Activated CD8-positive, alpha-beta memory T cell treated with anti-CD3 and anti-CD28 coated beads, Interleukin-2, amount 50 U/mL, for 1 hour (primary cell): ENCODE results near the gene MED6.

Experiments
- DNase-seq: peaks from one replicate; pipeline ENCODE4 v3.0.0-alpha.2; 2020; ENCODE audit errors: extremely low read depth

Gene MED6, protein sequence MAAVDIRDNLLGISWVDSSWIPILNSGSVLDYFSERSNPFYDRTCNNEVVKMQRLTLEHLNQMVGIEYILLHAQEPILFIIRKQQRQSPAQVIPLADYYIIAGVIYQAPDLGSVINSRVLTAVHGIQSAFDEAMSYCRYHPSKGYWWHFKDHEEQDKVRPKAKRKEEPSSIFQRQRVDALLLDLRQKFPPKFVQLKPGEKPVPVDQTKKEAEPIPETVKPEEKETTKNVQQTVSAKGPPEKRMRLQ

DNA sequence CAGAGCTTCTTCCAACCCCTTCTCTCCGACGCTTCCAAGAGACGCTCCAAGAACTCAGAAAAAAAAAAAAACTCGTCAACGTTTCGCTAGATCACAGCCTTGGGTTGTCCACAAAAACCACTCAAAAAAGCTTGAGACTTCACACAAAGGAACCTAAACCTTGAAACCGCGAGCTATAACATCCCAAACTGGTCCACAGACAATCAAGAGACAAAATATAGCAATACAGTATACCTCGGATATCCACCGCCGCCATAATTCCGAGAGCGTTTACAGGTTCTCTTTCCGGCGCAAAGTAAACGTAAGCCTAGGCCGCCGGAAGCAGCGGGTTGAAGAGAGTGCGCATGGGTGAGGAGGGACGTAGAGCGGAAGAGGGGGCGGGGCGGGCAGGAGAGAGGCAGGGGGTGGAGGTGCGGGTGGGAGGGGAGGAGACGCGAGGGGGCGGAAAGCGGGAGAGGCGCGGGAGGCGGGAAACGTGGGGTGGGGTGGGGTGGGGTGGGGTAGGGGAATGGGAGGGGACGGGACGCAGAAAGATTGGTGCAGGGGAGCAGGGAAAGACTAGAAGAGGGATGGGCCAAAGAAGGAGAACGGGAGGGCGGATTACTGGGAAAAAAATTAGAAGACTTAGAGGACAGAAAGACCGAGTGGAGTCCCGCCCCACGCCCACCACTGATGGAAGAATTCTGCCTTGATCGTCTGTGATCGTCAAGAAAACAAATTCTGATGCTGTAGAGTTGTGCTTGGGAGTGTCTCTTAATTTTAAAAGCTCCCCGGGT, at the start of gene MED6:
TSS of gene MED6 (minus strand) at position 274 of the 776 bp plus-strand sequence. CDS start at position 256, 18 bp downstream.
- DNase-seq, result peak; percentile 73

DNA sequence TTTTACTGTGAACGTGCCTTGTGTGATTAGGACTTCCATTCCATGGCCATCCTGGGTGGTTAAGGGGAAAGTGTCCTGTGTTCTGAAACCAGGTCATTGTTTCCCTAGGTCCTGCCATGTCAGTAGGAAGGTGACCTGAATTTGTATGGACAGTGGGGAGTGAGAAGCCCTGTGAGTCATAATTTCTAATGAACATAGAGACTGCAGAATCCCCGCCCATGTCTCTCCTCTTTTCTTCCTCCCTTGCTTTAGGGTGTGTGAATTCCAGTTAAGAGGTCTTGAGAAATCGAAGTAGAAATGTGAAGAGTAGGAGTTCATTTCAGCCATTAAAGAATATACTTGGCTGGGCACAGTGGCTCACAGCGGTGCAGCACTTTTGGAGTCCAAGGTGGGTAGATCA, 49.3 kb upstream of the MED6 start:
- no peak for DNase-seq

DNA sequence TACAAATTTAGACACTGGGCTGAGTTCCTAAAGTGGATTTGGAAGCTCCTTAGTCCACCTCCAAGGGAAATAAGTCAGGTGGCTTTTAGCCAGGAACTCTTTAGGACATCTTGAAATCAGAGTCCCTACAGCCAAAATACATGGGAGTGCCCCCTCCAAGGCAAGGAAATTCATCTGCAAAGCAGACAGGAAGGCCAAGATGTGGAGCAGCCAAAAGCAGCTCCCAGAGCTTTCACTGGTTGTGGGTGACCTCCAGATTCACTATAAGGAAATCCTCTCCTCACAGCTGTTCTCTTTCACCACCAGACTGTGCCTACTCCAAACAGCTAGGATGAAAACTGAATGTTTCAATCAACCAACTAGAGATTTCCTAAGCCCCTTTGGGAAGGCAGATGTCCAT, 47.9 kb upstream of the MED6 start:
- no peak for DNase-seq

DNA sequence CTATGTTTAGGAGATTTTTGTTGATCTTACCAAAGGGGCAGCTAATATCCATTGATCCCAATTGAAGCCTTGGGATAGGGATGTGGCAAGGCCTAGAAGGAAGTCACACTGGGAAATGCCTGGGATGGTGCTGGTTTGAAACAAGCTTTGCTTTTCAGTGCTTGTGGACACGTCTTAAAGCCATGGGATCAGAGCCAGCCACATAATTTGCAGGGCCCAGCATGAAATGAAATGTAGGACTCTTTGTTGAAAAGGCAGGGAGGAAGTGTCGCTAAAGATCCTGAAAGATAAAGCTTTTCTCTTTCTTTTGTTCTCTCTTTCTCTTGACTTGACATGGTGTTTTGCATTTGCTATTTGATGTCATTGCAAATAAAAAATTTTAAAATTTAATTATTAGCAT, 46.2 kb upstream of the MED6 start:
- no peak for DNase-seq

DNA sequence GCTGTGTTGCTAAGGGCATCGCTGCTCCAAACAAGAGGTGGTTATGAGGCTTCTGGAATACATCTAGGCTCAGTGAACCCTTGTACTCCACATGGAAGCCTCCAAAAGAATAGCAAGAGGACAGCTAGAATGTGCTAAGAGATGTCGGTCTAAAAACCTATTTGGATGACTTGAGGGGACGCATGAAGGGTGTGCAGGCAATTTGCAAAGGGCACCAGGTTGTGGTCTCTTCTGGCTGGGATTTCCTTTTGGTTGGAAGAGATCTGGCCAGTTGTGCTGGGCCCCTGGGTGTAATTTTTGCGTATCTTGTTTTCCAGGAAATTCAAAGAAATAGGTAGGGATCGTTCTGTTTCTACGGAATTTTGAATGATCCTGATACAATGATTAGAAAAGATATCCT, 45.4 kb upstream of the MED6 start:
- DNase-seq, result no peak

DNA sequence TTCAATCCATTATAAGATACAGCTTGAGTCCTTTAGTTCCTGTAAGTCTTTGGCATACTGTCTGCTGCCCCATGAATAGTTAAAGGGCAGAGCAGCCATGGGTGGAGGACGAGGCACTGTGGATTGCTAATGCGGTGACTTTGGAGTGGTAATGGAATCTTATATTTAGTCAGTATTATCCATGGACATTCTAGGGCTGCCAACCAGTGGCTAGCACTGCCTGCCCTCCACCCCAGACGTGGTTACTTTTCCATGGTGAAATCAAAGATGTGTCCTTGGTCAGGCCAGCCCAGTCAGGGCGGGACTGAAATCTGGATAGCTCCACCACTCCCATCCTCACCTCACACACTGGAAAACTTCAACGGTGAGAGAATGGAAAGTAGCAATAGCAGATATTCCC, 43.5 kb upstream of the MED6 start:
- DNase-seq, result no peak

DNA sequence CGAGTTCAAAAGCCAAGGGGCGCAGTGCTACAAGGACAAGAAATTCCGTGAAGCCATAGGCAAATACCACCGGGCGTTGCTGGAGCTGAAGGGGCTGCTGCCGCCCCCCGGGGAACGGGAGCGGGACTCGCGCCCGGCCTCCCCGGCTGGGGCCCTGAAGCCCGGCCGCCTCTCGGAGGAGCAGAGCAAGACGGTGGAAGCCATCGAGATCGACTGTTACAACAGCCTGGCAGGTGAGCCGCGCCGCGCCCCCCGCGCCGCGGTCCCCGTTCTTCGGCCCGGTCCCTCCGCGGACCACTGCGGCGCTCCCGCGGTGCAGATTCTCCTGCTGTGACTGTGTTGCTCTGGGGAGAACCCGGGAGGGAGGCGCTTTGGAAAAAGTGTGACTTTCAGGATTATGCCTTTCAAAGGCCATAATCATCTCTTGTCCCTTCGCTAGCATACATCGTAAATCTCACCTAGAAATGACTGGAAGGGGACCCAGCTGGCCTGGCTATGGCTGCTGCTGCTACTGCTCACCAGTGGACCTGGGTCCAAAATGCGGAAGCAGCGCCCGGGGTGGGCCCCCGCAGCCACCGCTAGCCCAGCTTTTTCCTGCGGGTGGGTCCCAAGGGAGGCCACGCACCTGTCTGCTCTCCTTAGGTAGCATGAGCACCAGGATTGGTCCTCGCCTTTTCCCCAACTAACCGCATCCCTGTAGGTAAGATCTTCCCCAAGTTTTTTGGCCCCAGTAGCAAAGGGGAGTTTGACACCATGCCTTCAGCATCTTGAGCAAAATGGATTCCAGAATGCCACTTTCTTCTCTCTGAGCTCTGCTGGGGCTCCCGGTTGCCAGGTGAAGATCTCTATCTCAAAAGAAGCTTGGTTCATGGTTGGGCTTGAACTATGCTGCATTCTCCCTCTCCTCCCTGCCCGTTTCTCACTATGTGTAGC, 42.1 kb upstream of the MED6 start:
- no peak for DNase-seq

DNA sequence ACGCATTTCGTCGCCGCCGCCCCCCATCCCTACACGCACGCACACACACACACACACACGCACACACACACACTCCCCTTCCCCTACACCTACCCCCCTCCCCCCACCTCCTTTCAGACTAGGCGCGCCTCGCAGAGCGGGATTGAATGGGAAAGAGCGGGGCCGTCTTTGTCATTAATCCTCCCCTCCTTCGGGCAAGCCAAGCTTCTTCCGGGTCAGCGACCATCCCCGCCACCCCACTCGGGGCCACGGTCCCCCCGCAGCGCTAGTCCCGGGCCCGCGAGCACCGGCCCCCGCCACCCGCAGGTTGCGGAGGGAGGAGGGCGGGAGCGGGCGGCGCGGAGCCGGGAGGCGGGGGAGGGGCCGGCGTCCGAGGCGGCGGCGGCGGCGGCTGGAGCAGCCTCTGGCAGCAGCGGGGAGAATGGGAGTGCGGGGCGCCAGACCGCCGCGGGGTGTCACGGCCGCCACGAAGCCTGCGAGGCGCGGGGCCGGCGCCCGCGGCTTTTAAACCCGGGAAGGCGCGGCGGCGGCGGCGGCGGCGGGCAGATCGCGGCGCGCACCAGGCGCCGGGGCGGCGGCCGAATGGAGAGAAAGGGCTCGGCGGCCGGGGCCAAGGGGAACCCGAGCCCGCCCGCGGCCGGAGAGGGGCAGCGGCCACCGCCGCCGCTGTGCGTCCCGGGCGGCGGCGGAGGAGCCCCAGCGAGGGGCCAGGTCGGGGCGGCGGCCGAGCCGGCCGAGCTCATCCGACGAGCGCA, 41.3 kb upstream of the MED6 start, which contains the start of gene TTC9:
TSS of gene TTC9 (plus strand) at position 369 of the 755 bp plus-strand sequence. CDS start at position 583, 214 bp downstream.
- no peak for DNase-seq

DNA sequence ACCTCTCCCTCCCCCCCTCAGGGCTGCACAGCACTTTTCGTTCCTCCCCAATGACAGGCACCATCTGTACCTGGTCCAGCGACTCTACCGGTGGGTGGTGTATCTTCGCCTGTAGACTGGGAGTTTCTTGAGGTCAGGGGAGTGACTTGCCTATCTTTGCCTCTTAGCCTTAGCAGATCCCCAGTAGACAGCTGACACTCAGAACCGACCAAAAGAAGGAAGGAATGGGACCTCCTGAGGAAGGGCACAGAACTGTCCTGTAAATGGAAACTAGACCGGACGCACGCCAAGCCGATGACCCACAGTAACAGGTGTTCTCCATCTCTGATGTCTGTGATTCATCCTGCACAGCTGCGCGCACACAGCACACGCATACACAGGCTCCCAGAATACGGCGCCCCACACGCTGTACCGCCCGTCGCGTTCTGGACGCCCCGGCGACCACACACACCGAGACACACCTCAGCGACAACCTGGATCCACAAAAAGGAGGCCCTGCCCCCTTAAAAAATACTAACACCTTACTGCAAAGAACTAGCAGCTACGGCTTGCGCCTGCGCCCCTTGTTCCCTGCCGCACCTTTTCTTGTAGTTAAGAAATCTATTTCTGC, 40.6 kb upstream of the MED6 start:
- DNase-seq, result no peak

DNA sequence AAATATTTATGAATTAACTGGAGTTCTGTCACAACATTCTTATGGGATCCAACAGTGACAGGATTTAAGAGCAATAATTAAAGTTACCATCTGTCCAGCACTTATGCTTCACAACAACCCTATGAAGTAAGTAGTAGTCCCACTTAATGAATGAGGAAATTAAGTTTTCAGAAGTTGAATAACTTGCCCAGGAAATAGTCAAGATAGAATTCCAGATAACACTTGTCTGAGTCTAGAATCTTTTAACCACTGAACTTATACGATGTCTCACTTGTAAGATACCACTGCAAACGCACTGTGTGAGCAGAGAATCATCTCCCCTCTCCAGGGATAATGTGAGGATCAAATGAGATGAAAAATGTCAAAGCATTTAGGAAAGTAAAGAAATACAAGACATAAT, 38.0 kb upstream of the MED6 start:
- DNase-seq, result no peak

DNA sequence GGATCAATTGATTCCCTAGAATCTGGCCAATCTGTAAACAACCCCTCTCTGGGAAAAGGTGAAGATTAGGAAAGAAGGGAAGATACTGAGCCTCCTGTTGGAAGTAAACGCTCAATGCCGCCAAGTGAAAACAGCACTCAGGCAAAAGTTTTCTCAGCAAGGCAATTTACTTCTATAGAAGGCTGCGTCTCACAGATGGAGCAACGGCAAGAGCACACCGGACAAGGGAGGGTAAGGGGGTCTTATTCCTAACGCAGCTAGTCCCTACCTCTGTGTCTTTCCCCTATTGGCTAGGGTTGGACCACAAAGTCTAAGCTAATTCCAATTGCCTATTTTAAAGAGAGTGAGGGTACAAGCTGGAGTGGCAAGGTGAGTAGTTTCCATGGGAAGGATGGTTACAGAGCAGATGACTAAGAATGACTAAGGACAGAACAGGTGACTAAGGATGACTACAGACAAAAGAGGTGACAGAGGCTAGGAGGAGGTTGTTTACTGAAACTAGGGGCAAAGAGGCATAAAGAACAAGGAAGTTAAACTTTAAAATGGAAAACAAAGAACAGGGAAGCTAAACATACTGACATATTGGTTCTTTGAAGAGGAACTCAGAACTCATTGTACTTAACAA, 35.6 kb upstream of the MED6 start:
- no peak for DNase-seq

DNA sequence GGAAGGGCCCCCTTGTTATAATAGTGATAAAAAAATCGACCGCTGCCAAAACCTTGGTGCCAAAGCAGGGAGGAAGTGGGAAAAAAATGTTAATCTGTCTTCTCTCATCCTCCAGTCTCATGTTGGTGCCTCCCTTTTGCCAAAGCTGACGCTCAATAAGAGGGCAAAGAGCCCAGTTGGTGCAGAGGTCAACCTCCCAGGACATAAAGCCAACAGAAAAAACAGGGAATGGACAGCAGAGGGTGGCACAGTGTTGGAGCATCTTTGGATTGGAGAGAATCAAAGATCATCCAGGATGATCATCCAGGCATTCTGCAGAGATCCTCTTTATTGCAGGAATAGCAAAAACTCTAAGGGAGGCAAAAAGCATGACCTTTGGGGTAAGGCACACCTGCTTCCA, 31.5 kb upstream of the MED6 start:
- DNase-seq, result no peak

DNA sequence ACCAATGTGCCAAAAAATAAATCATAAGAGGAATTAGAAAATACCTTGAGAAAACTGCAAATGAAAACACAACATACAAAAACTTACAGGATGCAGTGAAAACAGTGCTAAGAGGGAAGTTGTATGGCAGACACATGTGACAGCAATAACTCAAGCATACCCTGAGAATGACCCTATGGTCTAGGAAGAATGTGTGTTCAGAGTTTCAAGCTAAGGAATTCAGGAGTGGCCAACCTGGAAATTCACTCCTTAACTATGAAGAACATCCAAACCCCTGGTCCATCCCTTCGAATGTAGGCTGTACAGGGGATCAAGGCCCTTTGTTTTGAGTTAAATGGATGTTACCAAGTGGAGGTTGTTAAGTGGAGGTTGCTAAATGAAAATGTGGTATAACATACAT, 24.5 kb upstream of the MED6 start:
- DNase-seq, result no peak

DNA sequence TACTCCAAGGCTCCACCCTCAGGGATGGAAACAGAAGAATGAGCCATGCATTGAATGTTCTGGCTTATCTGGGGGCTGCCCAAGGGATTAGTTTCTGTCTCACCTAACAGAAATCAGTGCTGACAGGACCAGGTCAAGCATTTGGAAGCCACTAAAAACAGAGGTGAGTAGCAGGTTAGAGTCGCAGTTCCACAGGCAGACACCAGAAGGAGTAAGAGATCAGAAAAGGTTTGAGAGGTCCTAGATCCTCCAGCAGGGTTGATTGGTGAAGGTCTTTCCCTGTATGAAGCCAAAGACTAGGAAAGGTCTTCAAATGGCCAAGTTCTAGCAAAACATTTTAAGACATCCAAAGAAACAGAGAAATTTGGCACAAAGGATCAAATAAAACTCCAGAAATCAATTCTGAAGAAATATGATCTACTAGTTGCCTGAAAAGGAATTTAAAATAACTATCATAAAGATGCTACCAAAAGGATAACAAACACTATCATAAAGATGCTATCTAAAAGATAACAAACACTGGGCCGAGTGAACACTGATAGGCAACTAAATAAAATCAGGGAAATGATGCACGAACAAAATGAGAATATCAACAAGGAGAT, 21.8 kb upstream of the MED6 start:
- no peak for DNase-seq

DNA sequence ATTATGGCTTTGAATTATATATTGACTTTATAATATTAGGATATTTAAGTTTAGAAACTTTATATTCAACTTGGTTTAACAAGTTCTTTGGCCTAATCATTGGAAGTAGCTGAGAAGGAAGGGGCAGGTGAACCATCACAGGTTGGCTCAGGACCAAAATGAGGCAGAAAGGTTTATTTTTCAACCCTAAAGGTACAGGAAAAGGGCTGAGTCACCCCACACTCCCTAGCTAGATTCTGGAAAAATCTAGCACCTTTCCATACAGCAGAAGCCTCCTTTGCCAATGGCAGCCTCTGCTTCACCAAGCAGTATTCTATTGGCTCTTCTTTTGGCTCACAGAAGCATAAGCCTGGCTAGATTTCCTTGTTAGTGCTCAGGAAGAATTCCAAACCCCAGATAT, 19.3 kb upstream of the MED6 start:
- DNase-seq, result no peak

DNA sequence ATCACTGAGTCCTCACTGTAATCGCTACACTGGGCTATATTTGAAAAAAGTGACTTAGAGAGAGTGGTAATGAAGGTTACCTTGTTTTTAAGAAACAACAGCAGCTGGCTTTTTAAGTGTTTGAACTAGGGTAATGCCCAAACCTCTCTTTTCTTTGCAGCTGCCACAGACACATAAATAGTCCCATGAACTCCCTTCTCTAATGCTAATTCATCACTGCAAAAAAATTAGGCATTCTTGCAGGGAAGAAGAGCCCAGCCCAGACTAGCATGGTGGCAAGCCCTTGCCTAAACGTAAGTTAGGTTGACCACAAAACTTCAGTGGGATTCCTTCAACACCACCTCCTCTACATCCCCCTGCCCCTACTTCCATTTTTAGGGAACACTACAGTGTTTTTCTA, 17.9 kb upstream of the MED6 start:
- no peak for DNase-seq

DNA sequence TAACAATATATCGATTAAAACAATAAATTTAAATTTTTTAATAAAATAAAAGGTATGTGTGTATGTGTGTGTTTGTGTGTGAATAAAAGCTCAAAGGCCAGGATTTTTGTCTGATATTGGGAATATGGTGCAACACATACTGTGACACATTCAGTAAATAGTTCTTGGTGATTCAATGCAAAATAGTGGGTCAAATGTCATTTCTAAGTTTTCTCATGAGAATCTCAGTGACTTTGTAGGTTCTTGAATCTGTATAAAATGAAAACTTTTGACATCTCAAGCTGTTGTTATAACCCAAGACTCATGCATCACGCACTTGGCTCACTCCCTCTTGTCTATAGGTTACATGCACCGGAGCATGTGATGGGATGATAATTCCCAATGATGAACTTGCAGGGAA, 16.2 kb upstream of the MED6 start:
- DNase-seq, result no peak

DNA sequence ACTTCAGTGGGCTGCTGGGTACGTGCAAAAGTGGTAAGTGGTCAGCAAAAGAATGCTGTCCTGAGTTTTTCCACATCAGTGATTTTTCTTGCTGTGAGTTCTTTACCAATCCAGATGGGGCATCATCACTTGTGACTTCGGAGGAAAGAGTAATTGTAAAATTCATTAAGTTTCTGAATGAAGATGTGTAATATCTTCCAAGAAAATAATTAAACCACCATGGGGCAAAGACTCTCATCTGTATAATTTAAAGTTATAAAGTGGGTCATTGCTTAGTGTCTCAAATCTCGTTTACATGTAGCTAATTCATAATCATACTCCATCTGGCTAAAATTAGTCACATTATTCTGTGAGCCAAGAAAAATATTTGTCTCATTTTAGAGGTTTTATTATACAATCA, 10.8 kb upstream of the MED6 start:
- no peak for DNase-seq

DNA sequence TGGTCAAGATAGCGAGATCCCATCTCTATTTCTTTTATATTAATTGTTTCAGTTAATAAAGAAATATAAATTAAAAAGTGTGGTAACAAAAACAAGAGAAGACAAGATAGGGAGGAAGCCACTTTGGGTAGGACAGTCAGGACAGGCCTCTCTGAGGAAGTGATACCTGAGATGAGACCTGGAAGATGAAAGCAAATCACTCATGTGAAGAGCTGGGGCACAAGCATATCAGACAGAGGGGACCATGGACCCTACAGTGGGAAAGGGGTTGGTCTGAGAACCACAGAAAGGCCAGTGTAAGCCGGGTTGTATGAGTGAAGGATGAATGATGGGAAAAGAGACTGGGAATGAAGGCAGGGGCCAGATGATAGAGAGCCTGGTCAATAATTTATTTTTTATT, 1.8 kb upstream of the MED6 start:
- no peak for DNase-seq

DNA sequence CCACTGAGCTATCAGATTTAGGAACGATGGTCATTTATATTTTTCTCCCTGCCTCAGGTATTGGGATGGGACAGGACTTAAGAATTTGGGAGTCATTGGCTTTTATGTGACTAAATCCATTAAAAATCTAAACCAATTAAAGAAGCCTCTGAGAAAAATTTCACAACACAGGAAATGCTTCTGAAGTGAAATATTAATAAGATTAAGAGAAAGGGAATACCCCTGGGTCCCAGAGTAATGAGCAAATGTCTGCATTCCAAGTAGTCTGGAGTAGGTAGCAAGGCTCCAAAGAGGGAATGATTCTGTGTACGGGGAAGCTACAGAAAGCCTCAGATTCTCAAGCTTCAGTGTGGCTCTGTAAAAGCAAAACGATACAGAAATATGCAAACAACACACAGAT, 707 bp upstream of the MED6 start:
- no peak for DNase-seq
